Adrenal gland (tissue), 5 donors: ENCODE data around the gene GRIK5.

Source experiments
- POLR2A ChIP-seq, 2 donors: fragments of 450-650 bp; IDR thresholded peaks; one replicate each; pipeline ENCODE4 v1.6.1; 2017; ENCODE audit warnings: antibody characterized with exemption in 2 of 2, mild to moderate bottlenecking in 2 of 2, moderate library complexity in 1 of 2
- TF ChIP-seq, protein P1 (sequence below), 6 experiments: fragments of 450-650 bp in 4 of 6; fragments of 200-600 bp in 2 of 6; sonication (generic) in 1 of 6; IDR thresholded peaks; 1 replicate in 5 of 6; 2 replicates in 1 of 6; pipeline versions ENCODE4 v1.5.1 to v1.8.0; 2016 to 2021; ENCODE audit warnings: antibody characterized with exemption in 6 of 6, mild to moderate bottlenecking in 2 of 6, moderate library complexity in 1 of 6
- donor health status: DM: no; HTN: no; CAD: no.

DNA sequence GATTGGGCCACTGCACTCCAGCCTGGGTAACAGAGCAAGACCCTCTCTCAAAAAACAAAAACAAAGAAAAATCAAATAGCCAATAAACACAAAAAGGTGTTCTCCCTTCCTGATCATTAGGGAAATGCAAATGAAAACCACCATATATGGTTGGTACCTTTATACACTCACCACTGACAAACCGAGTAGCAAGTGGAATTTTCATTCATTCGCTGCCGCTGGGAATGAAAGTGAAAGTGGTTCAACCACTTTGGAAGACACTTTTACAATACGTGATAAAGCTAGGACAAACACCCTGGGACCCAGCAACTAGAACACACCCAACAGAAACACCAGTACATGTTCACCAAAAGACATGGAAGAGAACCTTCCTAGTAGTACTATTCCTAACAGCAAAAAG is 21.0 kb downstream of the GRIK5 start:
- TF ChIP-seq, protein P1, sequence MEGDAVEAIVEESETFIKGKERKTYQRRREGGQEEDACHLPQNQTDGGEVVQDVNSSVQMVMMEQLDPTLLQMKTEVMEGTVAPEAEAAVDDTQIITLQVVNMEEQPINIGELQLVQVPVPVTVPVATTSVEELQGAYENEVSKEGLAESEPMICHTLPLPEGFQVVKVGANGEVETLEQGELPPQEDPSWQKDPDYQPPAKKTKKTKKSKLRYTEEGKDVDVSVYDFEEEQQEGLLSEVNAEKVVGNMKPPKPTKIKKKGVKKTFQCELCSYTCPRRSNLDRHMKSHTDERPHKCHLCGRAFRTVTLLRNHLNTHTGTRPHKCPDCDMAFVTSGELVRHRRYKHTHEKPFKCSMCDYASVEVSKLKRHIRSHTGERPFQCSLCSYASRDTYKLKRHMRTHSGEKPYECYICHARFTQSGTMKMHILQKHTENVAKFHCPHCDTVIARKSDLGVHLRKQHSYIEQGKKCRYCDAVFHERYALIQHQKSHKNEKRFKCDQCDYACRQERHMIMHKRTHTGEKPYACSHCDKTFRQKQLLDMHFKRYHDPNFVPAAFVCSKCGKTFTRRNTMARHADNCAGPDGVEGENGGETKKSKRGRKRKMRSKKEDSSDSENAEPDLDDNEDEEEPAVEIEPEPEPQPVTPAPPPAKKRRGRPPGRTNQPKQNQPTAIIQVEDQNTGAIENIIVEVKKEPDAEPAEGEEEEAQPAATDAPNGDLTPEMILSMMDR (IDR thresholded peaks at IDR 0.05): no peak
- TF ChIP-seq POLR2A (IDR thresholded peaks at IDR 0.05): no peak
